GM18951 (cell line): Measurements from ENCODE around the gene SSX2IP.
"Not testable (repeated sequence)": the region's sequence is repeated elsewhere in the genome, so short reads cannot be mapped to it uniquely, and the experiment has no call there.

Source experiments
- POLR2A ChIP-seq: IDR thresholded peaks from 4 replicates; pipeline ENCODE4 v1.6.1; 2011; ENCODE audit warnings: mild to moderate bottlenecking; ENCODE audit not compliant: insufficient read length, insufficient read depth; ENCODE audit errors: extremely low read depth
- in situ Hi-C: fragments of 300-500 bp; cut with MboI; formaldehyde crosslinking; loops from one replicate; pipeline ENCODE4 v1.12.0; 2022; ENCODE audit warnings: low sequenced_read_pairs, mixed read lengths, inconsistent platforms; ENCODE audit not compliant: unreplicated experiment

The SSX2IP gene

GRCh38 chr1:84690397-84691121 is at the start of gene SSX2IP:
Gene SSX2IP (minus strand): TSS chr1:84690461. CDS start chr1:84671219, 19,242 bp downstream.
- TF ChIP-seq POLR2A: peak; percentile 69
- in situ Hi-C loops: no loop called here

GRCh38 chr1:84738237-84738636 is 48.0 kb upstream of the SSX2IP start:
- no peak for TF ChIP-seq POLR2A
- in situ Hi-C loops: no loop called here

- no peak for TF ChIP-seq POLR2A
Measured at GRCh38 chr1:84737590-84737989, 47.3 kb upstream of the SSX2IP start.

GRCh38 chr1:84736944-84737343 is 46.7 kb upstream of the SSX2IP start:
- TF ChIP-seq POLR2A: no peak
- in situ Hi-C loops: no loop called here

More at GRCh38 chr1:84737590-84737989, 47.3 kb upstream of the SSX2IP start:
- in situ Hi-C loops: no loop called here

GRCh38 chr1:84736445-84736844 is 46.2 kb upstream of the SSX2IP start:
- in situ Hi-C loops: no loop called here
- no peak for TF ChIP-seq POLR2A

- in situ Hi-C loops: no loop called here
Measured at GRCh38 chr1:84735483-84735882, 45.2 kb upstream of the SSX2IP start.

GRCh38 chr1:84732520-84732919 is 42.3 kb upstream of the SSX2IP start:
- in situ Hi-C loops: no loop called here
- TF ChIP-seq POLR2A: no peak

More at GRCh38 chr1:84735483-84735882, 45.2 kb upstream of the SSX2IP start:
- TF ChIP-seq POLR2A: no peak

GRCh38 chr1:84731519-84731918 is 41.3 kb upstream of the SSX2IP start:
- no peak for TF ChIP-seq POLR2A
- in situ Hi-C loops: no loop called here

- in situ Hi-C loops: not testable (repeated sequence)
Measured at GRCh38 chr1:84727711-84728110, 37.5 kb upstream of the SSX2IP start.

- in situ Hi-C loops: no loop called here
- TF ChIP-seq POLR2A: no peak
Measured at GRCh38 chr1:84726593-84727499, 36.6 kb upstream of the SSX2IP start.

GRCh38 chr1:84724128-84724860 is 34.0 kb upstream of the SSX2IP start:
- in situ Hi-C loops: no loop called here
- no peak for TF ChIP-seq POLR2A

GRCh38 chr1:84722794-84723193 is 32.5 kb upstream of the SSX2IP start:
- in situ Hi-C loops: no loop called here
- TF ChIP-seq POLR2A: no peak

GRCh38 chr1:84721872-84722271 is 31.6 kb upstream of the SSX2IP start:
- in situ Hi-C loops: not testable (repeated sequence)
